Stomach (tissue), 9 donors: Measurements from ENCODE around the gene ELAVL4. TPM values are rescaled to one million over a fixed set of nuclear protein-coding genes. Genes with fewer than 3 reads are reported as not detected.

ENCODE experiments used
- DNase-seq, 2 donors: peaks; one replicate each; pipeline versions ENCODE4 v3.0.0 to v3.0.0-alpha.2; 2013 to 2019
- H3K27ac ChIP-seq, 5 donors: fragments of 200-600 bp in 4 of 5; sonication (generic) in 4 of 5; one replicate each; pipeline ENCODE4 v1.5.1; 2013 to 2019; ENCODE audit warnings: mild to moderate bottlenecking in 1 of 5, moderate library complexity in 1 of 5
- H3K27me3 ChIP-seq, 3 donors: fragments of 200-600 bp; sonication (generic); one replicate each; pipeline ENCODE4 v1.5.1; 2017 to 2019; ENCODE audit warnings: mixed run types in 1 of 3
- H3K36me3 ChIP-seq, 4 donors: fragments of 200-600 bp; sonication (generic); 1 replicate in 3 of 4; 2 replicates in 1 of 4; pipeline ENCODE4 v1.5.1; 2016 to 2019
- H3K4me1 ChIP-seq, 4 donors: fragments of 200-600 bp; sonication (generic); one replicate each; pipeline ENCODE4 v1.5.1; 2016 to 2019
- H3K4me3 ChIP-seq, 4 donors: fragments of 200-600 bp; sonication (generic) in 3 of 4; one replicate each; pipeline ENCODE4 v1.5.1; 2016 to 2019; ENCODE audit warnings: mild to moderate bottlenecking in 1 of 4
- H3K9me3 ChIP-seq, 4 donors: fragments of 200-600 bp; sonication (generic); one replicate each; pipeline ENCODE4 v1.5.1; 2016 to 2019
- CTCF ChIP-seq, 7 experiments: fragments of 450-650 bp in 4 of 7; fragments of 200-600 bp in 3 of 7; sonication (generic) in 3 of 7; IDR thresholded peaks; one replicate each; pipeline ENCODE4 v1.5.1; 2016 to 2019; ENCODE audit warnings: antibody characterized with exemption in 7 of 7, control low read depth in 2 of 7, mild to moderate bottlenecking in 1 of 7
- EP300 ChIP-seq: sonication (generic); formaldehyde crosslinking; IDR thresholded peaks from one replicate; pipeline ENCODE4 v1.6.1; 2017; ENCODE audit warnings: antibody characterized with exemption
- POLR2A ChIP-seq, 4 donors: fragments of 450-650 bp; IDR thresholded peaks; one replicate each; pipeline ENCODE4 v1.6.1; 2016; ENCODE audit warnings: antibody characterized with exemption in 4 of 4, control low read depth in 2 of 4, mild to moderate bottlenecking in 1 of 4, moderate library complexity in 1 of 4
- POLR2AphosphoS5 ChIP-seq, 3 donors: sonication (generic); formaldehyde crosslinking; IDR thresholded peaks; one replicate each; pipeline ENCODE4 v1.6.1; 2016; ENCODE audit warnings: antibody characterized with exemption in 3 of 3
- WGBS, 5 donors: extraction: QIAGEN DNeasy Blood & Tissue Kit in 3 of 5; methylation state at CpG; one replicate each; pipeline versions ENCODE4 v1.1.5 to v1.1.7; 2013 to 2018; 5-methylcytosine and 5-hydroxymethylcytosine counted together
- intact Hi-C: fragments of 100-400 bp; cut with DNase I; formaldehyde crosslinking; loops from one replicate; pipeline ENCODE4 v1.15.1; 2023; ENCODE audit warnings: low total_unique reads
- polyA plus RNA-seq, 3 donors: library from polyadenylated mRNA; stranded (reverse); fragments of 200-250 nt; gene quantifications; one replicate each; pipeline ENCODE4 v1.2.3, GENCODE V29; 2013
- total RNA-seq, 5 donors: library from RNA; depleted of rRNA; stranded (reverse); fragments of >200 nt; gene quantifications; one replicate each; pipeline versions ENCODE4 v1.1.0 to v1.2.3, GENCODE V29; 2014 to 2016
- donor health status: healthy with polysubstance abuse.
- donor health status: Bipolar disorder and iron deficiency.
- donor health status: healthy.

Gene ELAVL4
- total and polyA plus RNA-seq, 8 donors, result 0.30 to 4.8 (median 0.31) TPM; not detected in 5

GRCh38 chr1:50213505-50213904 is 104.8 kb downstream of the ELAVL4 start:
- Histone ChIP-seq H3K4me3 (no peak overlapping the region), H3K27me3 (no peaks in the 10 kb centered on the region), H3K9me3 (no peaks in the 10 kb centered on the region), H3K4me1 (no peaks in the 10 kb centered on the region), H3K36me3 (no peaks in the 10 kb centered on the region), H3K27ac (no peak overlapping the region)
- WGBS, 5 donors, result 56 to 82% (median 68%) methylated on average over 3 of the region's 3 CpGs
- TF ChIP-seq POLR2AphosphoS5 (IDR thresholded peaks at IDR 0.05) (no peak), EP300 (no peak), POLR2A (IDR thresholded peaks at IDR 0.05) (no peak), CTCF (IDR thresholded peaks at IDR 0.05) (no peak)
- DNase-seq, result no peak
- intact Hi-C loops, result no loop called here

GRCh38 chr1:50214717-50215116 is 106.0 kb downstream of the ELAVL4 start:
- intact Hi-C loops, result no loop called here
- H3K4me1 ChIP-seq, result no peaks in the 10 kb centered on the region
- DNase-seq, result peak in 1 of 2 donors; percentile 7

GRCh38 chr1:50218344-50219120 is 109.8 kb downstream of the ELAVL4 start:
- Histone ChIP-seq H3K9me3 (no peaks in the 10 kb centered on the region), H3K4me3 (no peak overlapping the region), H3K36me3 (no peaks in the 10 kb centered on the region), H3K27ac (no peak overlapping the region), H3K27me3 (no peaks in the 10 kb centered on the region), H3K4me1 (no peaks in the 10 kb centered on the region)
- no peak for TF ChIP-seq POLR2A (IDR thresholded peaks at IDR 0.05)
- no peak for TF ChIP-seq POLR2AphosphoS5 (IDR thresholded peaks at IDR 0.05)
- TF ChIP-seq CTCF (IDR thresholded peaks at IDR 0.05), result no peak
- TF ChIP-seq EP300, result no peak
- WGBS, 5 donors, result 82 to 85% (median 82%) methylated on average over 7 of the region's 7 CpGs
- intact Hi-C loops, result no loop called here
- no peak for DNase-seq

More at GRCh38 chr1:50214717-50215116, 106.0 kb downstream of the ELAVL4 start:
- 48 to 60% (median 58%) methylated on average over 6 to 8 of the region's 8 CpGs for WGBS, 5 donors
- Histone ChIP-seq H3K4me3 (no peak overlapping the region), H3K36me3 (no peaks in the 10 kb centered on the region), H3K9me3 (no peaks in the 10 kb centered on the region), H3K27ac (no peak overlapping the region), H3K27me3 (no peaks in the 10 kb centered on the region)
- TF ChIP-seq POLR2AphosphoS5 (IDR thresholded peaks at IDR 0.05) (no peak), POLR2A (IDR thresholded peaks at IDR 0.05) (no peak), EP300 (no peak), CTCF (IDR thresholded peaks at IDR 0.05) (no peak)

GRCh38 chr1:50228871-50229384 is 120.2 kb downstream of the ELAVL4 start:
- no peaks in the 10 kb centered on the region for H3K4me1 ChIP-seq
- no peak for DNase-seq
- intact Hi-C loops, result no loop called here
- H3K9me3 ChIP-seq, result peaks cover 0 to 36% (median 23%) of the 10 kb centered on the region in 4 donors
- no peak overlapping the region for H3K4me3 ChIP-seq
- 43 to 55% (median 53%) methylated on average over 4 of the region's 4 CpGs for WGBS, 5 donors
- no peak overlapping the region for H3K27ac ChIP-seq
- no peaks in the 10 kb centered on the region for H3K27me3 ChIP-seq
- H3K36me3 ChIP-seq, result no peaks in the 10 kb centered on the region
- TF ChIP-seq POLR2AphosphoS5 (IDR thresholded peaks at IDR 0.05), result no peak
- TF ChIP-seq POLR2A (IDR thresholded peaks at IDR 0.05), result no peak
- no peak for TF ChIP-seq EP300
- TF ChIP-seq CTCF (IDR thresholded peaks at IDR 0.05), result no peak
